GM21360 (cell line): Measurements from ENCODE around the gene IL22RA1.

Experiments used
- ATAC-seq: cut with Tn5 transposase; IDR thresholded peaks from one replicate; pipeline ENCODE4 v1.9.1; 2021; ENCODE audit warnings: mild to moderate bottlenecking, moderate library complexity; ENCODE audit not compliant: unreplicated experiment

The IL22RA1 gene

GRCh38 chr1:24139841-24140425 is 3.0 kb downstream of the IL22RA1 start:
- ATAC-seq = no peak

- no peak for ATAC-seq
Observed at GRCh38 chr1:24139222-24139489, 3.8 kb downstream of the IL22RA1 start.

GRCh38 chr1:24138476-24139221 is 4.3 kb downstream of the IL22RA1 start:
- no peak for ATAC-seq

DNA sequence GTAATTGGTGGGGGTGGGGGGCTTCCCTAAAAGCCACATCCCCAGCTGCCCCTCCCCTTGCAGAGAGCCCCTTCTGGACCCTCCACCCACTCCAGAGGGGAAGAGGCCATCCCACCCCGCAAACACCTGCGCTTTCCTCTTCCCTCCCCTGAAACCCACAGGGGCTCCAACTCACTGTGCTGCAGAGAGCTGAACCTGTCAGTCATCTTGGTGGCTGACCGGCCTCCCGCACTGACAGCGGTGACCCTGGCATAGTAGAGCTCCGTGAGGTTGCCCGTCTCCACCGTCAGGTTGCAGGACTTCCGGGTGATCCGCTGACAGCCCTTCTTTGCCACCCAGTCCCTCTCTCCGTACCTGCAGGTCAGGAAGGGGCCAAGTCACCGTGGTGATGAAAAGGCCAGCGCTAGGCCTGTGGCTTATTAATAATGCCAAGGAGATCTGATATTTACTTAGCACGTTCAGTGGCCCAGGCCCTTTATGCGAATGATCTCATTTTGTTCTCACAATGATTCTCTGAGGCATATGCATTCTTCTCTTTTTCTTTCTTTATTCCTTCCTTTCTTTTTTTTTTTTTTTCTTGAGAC is 5.9 kb downstream of the IL22RA1 start:
- ATAC-seq = no peak

- ATAC-seq = no peak
Observed at GRCh38 chr1:24134376-24134775, 8.6 kb downstream of the IL22RA1 start.

DNA sequence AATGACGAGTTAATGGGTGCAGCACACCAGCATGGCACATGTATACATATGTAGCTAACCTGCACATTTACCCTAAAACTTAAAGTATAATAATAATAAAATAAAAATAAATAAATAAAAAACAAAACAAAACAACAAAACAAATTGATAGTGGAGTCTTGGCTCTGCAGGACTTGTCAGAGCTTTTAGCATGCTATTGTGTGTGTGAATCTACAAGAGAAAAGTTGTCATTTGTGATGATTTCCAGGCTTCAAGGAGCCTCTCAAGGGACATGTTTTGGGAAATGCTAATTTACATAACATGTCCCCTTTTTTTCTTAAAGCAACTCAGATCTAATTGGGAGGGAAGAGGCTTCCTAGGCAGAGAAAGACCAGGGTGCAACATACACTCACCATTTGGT is 9.1 kb downstream of the IL22RA1 start:
- ATAC-seq = no peak

DNA sequence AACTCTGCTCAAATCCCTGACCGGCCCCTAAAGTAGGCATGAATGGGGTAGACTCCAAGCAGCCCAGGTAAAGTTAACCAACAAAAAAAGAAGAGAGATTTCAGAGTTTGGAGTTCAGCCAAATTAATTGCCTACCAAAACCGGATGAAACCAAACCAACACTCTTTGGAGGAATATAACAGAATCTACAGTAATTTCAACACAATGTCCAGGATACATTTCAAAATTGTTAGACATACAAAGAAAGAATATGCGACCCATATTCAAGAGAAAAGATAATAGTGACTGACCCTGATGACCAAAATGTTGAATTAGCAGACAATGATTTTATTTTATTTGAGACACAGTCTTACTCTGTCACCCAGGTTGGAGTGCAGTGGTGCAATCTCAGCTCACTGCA is 12.6 kb downstream of the IL22RA1 start:
- no peak for ATAC-seq

- no peak for ATAC-seq
Observed at GRCh38 chr1:24127801-24128363, 15.1 kb downstream of the IL22RA1 start.

- ATAC-seq = no peak
Observed at GRCh38 chr1:24127134-24127800, 15.7 kb downstream of the IL22RA1 start.

GRCh38 chr1:24126672-24127023 is 16.3 kb downstream of the IL22RA1 start:
- no peak for ATAC-seq

GRCh38 chr1:24126018-24126671 is 16.8 kb downstream of the IL22RA1 start:
- ATAC-seq = no peak

DNA sequence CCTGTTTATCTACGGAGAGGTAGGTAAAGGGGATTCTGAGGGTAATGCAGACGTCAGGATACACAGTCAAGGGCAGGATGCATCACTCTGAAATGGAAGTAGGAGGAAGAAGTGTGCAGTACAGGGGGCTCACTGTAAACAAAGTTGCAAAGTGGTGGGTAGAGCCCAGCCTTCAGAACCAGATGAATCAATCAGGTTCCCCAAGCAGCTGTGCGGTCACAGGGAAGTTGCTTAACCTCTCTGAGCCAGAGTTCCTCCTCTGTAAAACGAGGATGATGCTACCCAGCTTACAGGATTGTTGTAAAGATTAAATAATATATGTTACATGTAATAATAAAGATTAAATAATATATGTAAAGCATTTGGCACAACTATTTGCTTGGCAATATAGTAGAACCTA is 17.5 kb downstream of the IL22RA1 start:
- ATAC-seq = no peak

- ATAC-seq = no peak
Observed at GRCh38 chr1:24124980-24125379, 18.0 kb downstream of the IL22RA1 start.

DNA sequence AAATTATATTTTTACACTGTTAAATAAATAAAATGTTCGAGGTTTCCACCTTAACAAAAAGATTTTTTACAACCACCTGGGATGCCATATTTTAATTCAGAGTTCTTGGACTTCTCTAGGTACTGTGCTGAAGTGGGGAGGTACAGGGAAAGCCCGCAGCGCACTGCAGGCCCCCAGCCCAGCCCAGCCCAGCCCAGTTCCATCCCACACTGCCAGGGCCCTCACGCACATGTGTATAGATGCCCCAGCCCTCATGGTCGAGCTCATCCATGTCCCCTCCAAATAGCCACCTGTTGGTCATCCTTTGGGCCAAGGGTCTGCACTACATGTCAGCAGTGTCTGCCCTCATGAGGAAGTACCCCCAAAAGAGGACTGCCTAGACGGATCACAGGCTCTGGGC is 19.3 kb downstream of the IL22RA1 start:
- ATAC-seq = no peak

DNA sequence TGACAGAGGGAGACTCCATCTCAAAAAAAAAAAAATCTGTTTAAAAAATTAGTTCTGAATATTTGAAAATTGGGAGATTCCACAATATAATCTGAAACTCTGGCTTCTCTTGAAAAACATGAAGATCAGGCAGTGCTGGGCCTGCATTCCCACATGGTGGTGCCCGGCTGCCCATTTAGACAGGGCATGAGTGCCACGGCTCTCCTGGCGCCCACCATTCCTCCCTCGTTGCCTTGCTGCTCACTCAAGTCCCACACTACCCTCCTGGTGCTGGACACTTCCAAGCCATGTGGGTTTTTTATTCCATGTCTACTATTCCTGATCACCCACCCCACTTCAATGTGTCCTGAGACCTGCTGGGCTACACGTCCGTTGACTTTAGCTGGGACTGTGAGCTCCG is 20.2 kb downstream of the IL22RA1 start:
- ATAC-seq = no peak

GRCh38 chr1:24121406-24121805 is 21.5 kb downstream of the IL22RA1 start:
- no peak for ATAC-seq

- no peak for ATAC-seq
Observed at GRCh38 chr1:24120965-24121364, 22.0 kb downstream of the IL22RA1 start.

GRCh38 chr1:24119859-24120756 is 22.8 kb downstream of the IL22RA1 start:
- no peak for ATAC-seq

DNA sequence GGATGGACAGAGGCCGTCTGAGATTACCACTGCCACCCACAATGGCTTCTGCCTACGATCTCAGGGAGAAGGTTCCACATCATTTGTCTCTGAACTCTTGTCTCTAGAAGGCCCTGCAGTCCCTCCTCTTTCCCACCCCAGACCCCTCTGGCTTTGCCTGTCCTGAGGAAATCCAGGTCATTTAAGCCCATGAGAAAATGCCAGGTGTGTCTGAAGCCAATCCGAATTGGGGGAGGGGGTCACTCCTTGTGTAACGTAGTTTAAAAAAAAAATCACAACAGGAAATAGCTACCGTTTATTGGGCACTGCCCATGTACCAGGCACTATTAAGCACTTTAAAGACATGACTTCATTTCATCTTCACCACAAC is 23.5 kb downstream of the IL22RA1 start:
- no peak for ATAC-seq

DNA sequence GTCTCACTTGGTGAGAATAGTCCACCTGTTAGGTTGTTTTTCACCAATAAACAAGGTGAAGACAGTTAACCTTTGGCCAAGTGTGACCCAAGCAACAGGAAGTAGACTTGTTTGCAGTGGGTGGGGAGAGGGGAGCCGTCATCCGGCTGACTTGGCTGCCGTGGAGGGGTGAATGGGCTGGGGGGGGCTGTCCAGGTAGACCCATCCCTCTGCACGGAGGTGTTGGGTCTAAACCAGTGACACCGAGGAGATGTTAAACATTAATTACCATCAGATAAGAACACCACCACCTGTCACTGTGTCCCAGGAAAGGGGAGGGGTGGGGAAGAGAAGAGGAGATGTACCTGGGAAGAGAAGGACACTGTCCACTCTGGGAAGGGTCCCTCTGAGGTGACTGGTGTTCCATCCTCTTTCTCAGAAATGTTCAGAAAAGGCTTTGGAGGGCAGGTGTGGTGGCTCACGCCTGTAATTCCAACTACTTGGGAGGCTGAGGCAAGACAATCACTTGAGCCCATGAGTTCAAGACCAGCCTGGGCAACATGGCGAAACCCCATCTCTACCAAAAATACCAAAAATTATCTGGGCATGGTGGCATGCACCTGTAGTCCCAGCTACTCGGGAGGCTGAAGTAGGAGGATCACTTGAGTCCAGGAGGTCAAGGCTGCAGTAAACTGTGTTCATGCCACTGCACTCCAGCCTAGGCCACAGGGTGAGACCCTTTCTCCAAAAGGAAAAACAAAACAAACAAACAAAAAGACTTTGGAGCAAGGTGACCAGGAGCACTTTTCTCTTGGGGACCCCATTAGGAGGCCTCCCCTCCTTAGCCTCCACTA is 24.3 kb downstream of the IL22RA1 start:
- ATAC-seq = no peak
